Heart left ventricle (tissue), 16 donors: ENCODE data around the gene ANKLE1. TPM values are rescaled to one million over a fixed set of nuclear protein-coding genes. Genes with fewer than 3 reads are reported as not detected.

Experiments
- ATAC-seq, 4 donors: fragments of 200-7000 bp; cut with Tn5 transposase; one replicate each; pipeline ENCODE4 v1.9.1; 2020 to 2022; ENCODE audit warnings: moderate library complexity in 4 of 4, mild to moderate bottlenecking in 3 of 4, moderate number of reproducible peaks in 1 of 4
- DNase-seq, 5 donors: peaks; one replicate each; pipeline ENCODE4 v3.0.0-alpha.2; 2020
- H3K27ac ChIP-seq, 12 donors: fragments of 200-600 bp; sonication (generic) in 4 of 12; one replicate each; pipeline versions ENCODE4 v1.5.0 to v1.8.0; 2016 to 2022; ENCODE audit warnings: mild to moderate bottlenecking in 2 of 12
- H3K27me3 ChIP-seq, 9 donors: fragments of 200-600 bp; sonication (generic) in 2 of 9; one replicate each; pipeline versions ENCODE4 v1.5.1 to v1.8.0; 2016 to 2022; ENCODE audit warnings: mild to moderate bottlenecking in 3 of 9
- H3K36me3 ChIP-seq, 9 donors: fragments of 200-600 bp; sonication (generic) in 2 of 9; one replicate each; pipeline versions ENCODE4 v1.5.0 to v1.8.0; 2018 to 2022; ENCODE audit warnings: mild to moderate bottlenecking in 2 of 9
- H3K4me1 ChIP-seq, 12 donors: fragments of 200-600 bp; sonication (generic) in 4 of 12; one replicate each; pipeline versions ENCODE4 v1.5.0 to v1.8.0; 2016 to 2022; ENCODE audit warnings: mild to moderate bottlenecking in 3 of 12
- H3K4me3 ChIP-seq, 12 donors: fragments of 200-600 bp; sonication (generic) in 4 of 12; one replicate each; pipeline versions ENCODE4 v1.5.0 to v1.8.0; 2017 to 2022; ENCODE audit warnings: mild to moderate bottlenecking in 9 of 12, moderate library complexity in 4 of 12
- H3K9me3 ChIP-seq, 12 donors: fragments of 200-600 bp; sonication (generic) in 4 of 12; one replicate each; pipeline versions ENCODE4 v1.5.0 to v1.8.0; 2016 to 2022; ENCODE audit warnings: mild to moderate bottlenecking in 1 of 12
- CTCF ChIP-seq, 12 donors: fragments of 200-600 bp; sonication (generic) in 4 of 12; IDR thresholded peaks; one replicate each; pipeline versions ENCODE4 v1.5.0 to v1.8.0; 2018 to 2022; ENCODE audit warnings: antibody characterized with exemption in 12 of 12, mild to moderate bottlenecking in 5 of 12
- POLR2A ChIP-seq, 2 donors: fragments of 450-650 bp; IDR thresholded peaks; one replicate each; pipeline ENCODE4 v1.6.1; 2017; ENCODE audit warnings: antibody characterized with exemption in 2 of 2, mild to moderate bottlenecking in 2 of 2, moderate library complexity in 2 of 2
- WGBS, 4 donors: extraction: QIAGEN DNeasy Blood & Tissue Kit in 2 of 4; methylation state at CpG; one replicate each; pipeline versions ENCODE4 v1.1.5 to v1.1.7; 2013 to 2018; 5-methylcytosine and 5-hydroxymethylcytosine counted together
- intact Hi-C, 10 donors: fragments of 100-400 bp; cut with DNase I; formaldehyde crosslinking; loops; one replicate each; pipeline versions ENCODE4 v1.11.1 to v1.14.2; 2022
- polyA plus RNA-seq, 2 donors: library from polyadenylated mRNA; stranded (reverse); fragments of 200-250 nt; gene quantifications; one replicate each; pipeline ENCODE4 v1.2.3, GENCODE V29; 2013
- total RNA-seq, 9 donors: library from RNA; depleted of rRNA in 2 of 9; stranded (reverse); fragments of >200 nt in 2 of 9; fragmentation: NEBNext Ultra II Directional in 3 of 9; extraction: Animal tissue kit (Norgen Biotek cat#: 25700) in 3 of 9; gene quantifications; one replicate each; pipeline versions ENCODE4 v1.1.0 to v1.2.4, GENCODE V29; 2016 to 2023
- donor health status: ischemic (EF 13 %, LVEDD 7.1; RV severe dilation, severe dysfunction).
- donor health status: healthy with polysubstance abuse.
- donor health status: DM: no; HTN: yes; CAD: no.
- donor health status: DM: no; HTN: no; CAD: no.
- donor health status: ischemic (EF 25% LVEDD 6.9; RV normal size, moderate dysfunction).
- donor health status: ischemic (EF 25% LVEDD 5.7; RV mildly dilated, moderate dysfunction).
- donor health status: healthy.
- donor health status: DM: yes; HTN: yes; CAD: no.
- donor health status: ischemic (EF 35%, LVEDD 5.7; RV mildly dilated, moderate dysfunction).
- donor health status: nonischemic (EF 11% LVEDD 7.7; RV severe dilation, severe dysfunction).
- donor health status: DM: yes; HTN: yes; CAD: no.
- donor health status: PGD.
- donor health status: ischemic (EF 29% LVEDD 5.4; RV normal size, mild dysfunction).
- donor health status: nonischemic (EF 23%, LVEDD 6.1; RV moderate dilation, normal function).

The ANKLE1 gene
- total and polyA plus RNA-seq, 11 donors, result 0.07 to 0.44 (median 0.23) TPM; not detected in 2

- DNase-seq (no peak), ATAC-seq (no peak)
- Histone ChIP-seq H3K27me3 (no peaks in the 10 kb centered on the region), H3K27ac (no peak overlapping the region), H3K36me3 (peaks cover 0 to 35% (median 10%) of the 10 kb centered on the region in 9 donors), H3K4me1 (peaks cover 9 to 47% (median 32%) of the 10 kb centered on the region in 12 donors), H3K4me3 (no peak overlapping the region), H3K9me3 (no peaks in the 10 kb centered on the region)
- intact Hi-C loops, result loop anchor here in 3 of 10 donors (5.0 to 10.0 kb wide), 3 partner anchors 161 to 171 kb away; partner anchors contain the start of genes HAUS8 (in 2 of the 3) and MYO9B (in 2 of the 3)
- 94 to 96% (median 95%) methylated on average over 13 of the region's 13 CpGs for WGBS, 4 donors
- TF ChIP-seq CTCF (IDR thresholded peaks at IDR 0.05), result no peak
- TF ChIP-seq POLR2A (IDR thresholded peaks at IDR 0.05), result no peak
Measured at GRCh38 chr19:17237747-17238706, 43.7 kb upstream of the ANKLE1 start.

GRCh38 chr19:17240062-17240752 lies 41.5 kb upstream of the ANKLE1 start:
- ATAC-seq (no peak), DNase-seq (no peak)
- no peak overlapping the region for H3K4me3 ChIP-seq
- H3K27ac ChIP-seq, result no peak overlapping the region
- intact Hi-C loops, result loop anchor here in 1 of 10 donors (5.0 kb wide), 1 partner anchor 33 kb away; no protein-coding TSS in a partner anchor
- H3K36me3 ChIP-seq, result peaks cover 0 to 29% (median 9%) of the 10 kb centered on the region in 9 donors
- 74 to 79% (median 76%) methylated on average over 24 of the region's 24 CpGs for WGBS, 4 donors
- no peaks in the 10 kb centered on the region for H3K9me3 ChIP-seq
- no peaks in the 10 kb centered on the region for H3K27me3 ChIP-seq
- TF ChIP-seq POLR2A (IDR thresholded peaks at IDR 0.05), result no peak
- TF ChIP-seq CTCF (IDR thresholded peaks at IDR 0.05), result no peak
- peaks cover 9 to 50% (median 31%) of the 10 kb centered on the region in 12 donors for H3K4me1 ChIP-seq

- no peak for DNase-seq
- no peaks in the 10 kb centered on the region for H3K9me3 ChIP-seq
- H3K4me1 ChIP-seq, result peaks cover 7 to 43% (median 27%) of the 10 kb centered on the region in 12 donors
- H3K27ac ChIP-seq, result peak overlapping the region in 8 of 12 donors; percentile 60 to 94 (median 86)
- H3K4me3 ChIP-seq, result no peak overlapping the region
- no peak for ATAC-seq
- intact Hi-C loops, result loop anchor here in 1 of 10 donors (5.0 kb wide), 1 partner anchor 34 kb away; no protein-coding TSS in a partner anchor
- H3K36me3 ChIP-seq, result peaks cover 0 to 29% (median 9%) of the 10 kb centered on the region in 9 donors
- no peaks in the 10 kb centered on the region for H3K27me3 ChIP-seq
- WGBS, 4 donors, result 96 to 99% (median 96%) methylated on average over 6 of the region's 6 CpGs
- TF ChIP-seq POLR2A (IDR thresholded peaks at IDR 0.05) (no peak), CTCF (IDR thresholded peaks at IDR 0.05) (no peak)
Measured at GRCh38 chr19:17240826-17241399, 40.8 kb upstream of the ANKLE1 start.
